Measurements from ENCODE around the gene TVP23A. TPM values are rescaled to one million over a fixed set of nuclear protein-coding genes. Genes with fewer than 3 reads are reported as not detected.

Gene TVP23A
- polyA plus RNA-seq, 3 donors, result 0.06 to 0.17 (median 0.08) TPM

DNA sequence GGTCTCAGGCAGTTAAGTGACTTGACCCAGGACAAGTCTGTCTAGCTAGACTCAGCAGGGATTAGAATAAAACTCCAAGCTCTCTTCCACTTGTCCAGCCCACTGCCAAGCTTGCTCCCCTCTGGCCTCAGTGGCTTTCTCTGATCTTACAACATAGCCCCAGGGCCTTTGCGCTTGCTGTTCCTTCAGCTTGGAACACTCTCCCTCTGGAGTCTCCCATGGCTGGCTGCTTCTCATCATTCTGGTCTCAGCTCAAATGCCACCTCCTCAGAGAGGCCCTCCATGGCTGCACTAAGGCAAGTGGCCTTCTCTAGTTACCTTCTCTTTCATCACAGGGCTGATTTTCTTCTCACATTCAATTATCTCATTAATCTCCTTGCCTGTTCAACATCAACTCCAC is 1.1 kb downstream of the TVP23A start:
- Histone ChIP-seq H4K20me1 (ENCODE audit: insufficient read depth, low read length) (no peaks in the 10 kb centered on the region), H3K79me2 (ENCODE audit: insufficient read depth, low read length) (no peaks in the 10 kb centered on the region), H3K4me1 (ENCODE audit: control insufficient read depth in 1 of 2, insufficient read depth in 2 of 2, low read length in 2 of 2) (peaks cover 6 to 13% of the 10 kb centered on the region in 2 donors), H3K9me3 (replicated peaks in 1 of 2; ENCODE audit: control insufficient read depth in 1 of 2, insufficient read depth in 1 of 2, low read length in 2 of 2) (no peaks in the 10 kb centered on the region), H3K9ac (ENCODE audit: insufficient read depth, low read length, poor library complexity, severe bottlenecking) (no peak overlapping the region), H3K4me3 (replicated peaks in 1 of 3; ENCODE audit: low read depth in 2 of 3, low read length in 3 of 3) (no peak overlapping the region), H3K27me3 (ENCODE audit: control insufficient read depth in 2 of 2, insufficient read depth in 2 of 2, low read length in 2 of 2) (peaks cover 7 to 18% of the 10 kb centered on the region in 2 donors), H2AFZ (ENCODE audit: insufficient read depth, low read depth, low read length, poor library complexity, severe bottlenecking) (no peak overlapping the region), H3K4me2 (replicated peaks; ENCODE audit: extremely low read depth, low read length, poor library complexity, severe bottlenecking) (no peak overlapping the region), H3K36me3 (replicated peaks in 1 of 2; ENCODE audit: control insufficient read depth in 1 of 2, insufficient read depth in 2 of 2, low read length in 2 of 2) (no peaks in the 10 kb centered on the region), H3K27ac (ENCODE audit: low read depth in 1 of 2, low read length in 2 of 2) (no peak overlapping the region)
- H3K9me3 Mint-ChIP-seq, result peaks cover 0 to 5% (median 0%) of the 10 kb centered on the region in 7 donors
- H3K27ac Mint-ChIP-seq, result peak overlapping the region in 2 of 7 donors; percentile 34 to 47
- H3K27me3 Mint-ChIP-seq (ENCODE audit: low read depth in 3 of 3), result peaks cover 21 to 22% (median 22%) of the 10 kb centered on the region in 3 donors
- intact Hi-C loops (cut with micrococcal nuclease), result no loop called here
- peaks cover 5 to 8% of the 10 kb centered on the region in 2 donors for H3K36me3 Mint-ChIP-seq
- peak overlapping the region in 1 of 2 donors; percentile 73 for H3K4me3 Mint-ChIP-seq
- DNase-seq, result no peak
- WGBS (ENCODE audit: insufficient coverage), result 100% methylated on average over 1 of the region's 1 CpG
- H3K4me1 Mint-ChIP-seq, result peaks cover 25% of the 10 kb centered on the region
- TF ChIP-seq CTCF (IDR thresholded peaks at IDR 0.05), result no peak

- intact Hi-C loops (cut with micrococcal nuclease), result no loop called here
- Histone ChIP-seq H3K4me3 (replicated peaks in 1 of 3; ENCODE audit: low read depth in 2 of 3, low read length in 3 of 3) (no peak overlapping the region), H3K27me3 (ENCODE audit: control insufficient read depth in 2 of 2, insufficient read depth in 2 of 2, low read length in 2 of 2) (peaks cover 3 to 6% of the 10 kb centered on the region in 2 donors), H3K9me3 (replicated peaks in 1 of 2; ENCODE audit: control insufficient read depth in 1 of 2, insufficient read depth in 1 of 2, low read length in 2 of 2) (no peaks in the 10 kb centered on the region), H3K4me1 (ENCODE audit: control insufficient read depth in 1 of 2, insufficient read depth in 2 of 2, low read length in 2 of 2) (peaks cover 13 to 14% of the 10 kb centered on the region in 2 donors), H3K79me2 (ENCODE audit: insufficient read depth, low read length) (no peaks in the 10 kb centered on the region), H3K27ac (ENCODE audit: low read depth in 1 of 2, low read length in 2 of 2) (peak overlapping the region in 1 of 2 donors; percentile 30), H3K4me2 (replicated peaks; ENCODE audit: extremely low read depth, low read length, poor library complexity, severe bottlenecking) (no peak overlapping the region), H3K9ac (ENCODE audit: insufficient read depth, low read length, poor library complexity, severe bottlenecking) (no peak overlapping the region), H4K20me1 (ENCODE audit: insufficient read depth, low read length) (no peaks in the 10 kb centered on the region), H2AFZ (ENCODE audit: insufficient read depth, low read depth, low read length, poor library complexity, severe bottlenecking) (no peak overlapping the region), H3K36me3 (replicated peaks in 1 of 2; ENCODE audit: control insufficient read depth in 1 of 2, insufficient read depth in 2 of 2, low read length in 2 of 2) (no peaks in the 10 kb centered on the region)
- DNase-seq, result no peak
- Mint-ChIP-seq H3K9me3 (peaks cover 0 to 5% (median 0%) of the 10 kb centered on the region in 7 donors), H3K27me3 (ENCODE audit: low read depth in 3 of 3) (peaks cover 8 to 10% (median 9%) of the 10 kb centered on the region in 3 donors), H3K27ac (peak overlapping the region in 2 of 7 donors; percentile 60 to 69), H3K36me3 (peaks cover 5 to 8% of the 10 kb centered on the region in 2 donors), H3K4me3 (no peak overlapping the region), H3K4me1 (peaks cover 29% of the 10 kb centered on the region)
- no CpG with 5 or more reads among the region's 4 CpGs for WGBS (ENCODE audit: insufficient coverage)
- no peak for TF ChIP-seq CTCF (IDR thresholded peaks at IDR 0.05)
These were observed 5.5 kb downstream of the TVP23A start for GRCh38 chr16:10813099-10813455.
